HG03457 (cell line): ENCODE measurements around the gene KLHL34.

Experiments used
- ATAC-seq: cut with Tn5 transposase; IDR thresholded peaks from one replicate; pipeline ENCODE4 v1.9.1; 2021; ENCODE audit warnings: moderate number of reproducible peaks; ENCODE audit not compliant: unreplicated experiment

The KLHL34 gene

GRCh38 chrX:21656587-21657317 is 1.4 kb downstream of the KLHL34 start:
- no peak for ATAC-seq

DNA sequence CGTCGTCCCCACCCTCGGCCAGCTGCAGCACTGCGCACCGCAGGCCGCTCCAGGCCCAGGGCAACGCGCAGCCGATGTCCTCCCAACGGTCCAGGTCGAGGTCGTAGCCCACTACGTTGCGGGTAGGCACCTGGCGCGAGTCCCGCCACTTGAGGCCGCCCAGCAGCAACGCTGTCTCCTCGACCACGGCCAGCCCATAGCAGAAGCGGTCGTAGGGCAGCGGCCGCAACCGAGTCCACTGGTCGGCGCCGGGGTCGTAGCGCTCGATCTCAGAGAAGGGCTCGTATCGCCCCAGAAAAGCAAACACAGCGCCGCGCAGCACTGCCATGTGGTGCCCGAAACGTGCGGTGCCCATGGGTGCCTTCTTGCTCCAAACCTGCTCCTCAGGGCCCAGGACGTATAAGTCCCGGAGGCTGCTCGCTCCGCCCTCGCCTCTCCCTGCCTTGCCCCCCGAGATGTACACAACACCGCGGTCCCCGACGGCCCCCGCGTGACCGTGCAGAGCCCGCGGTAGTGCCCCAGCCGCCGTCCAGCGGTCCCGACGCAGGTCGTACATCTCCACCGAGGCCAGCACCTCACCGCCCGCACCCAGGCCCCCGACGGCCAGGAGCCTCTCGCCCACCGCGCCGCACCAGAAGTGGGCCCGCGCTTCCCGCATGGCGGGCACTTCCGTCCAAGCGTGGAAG is 2.1 kb downstream of the KLHL34 start:
- ATAC-seq = no peak

DNA sequence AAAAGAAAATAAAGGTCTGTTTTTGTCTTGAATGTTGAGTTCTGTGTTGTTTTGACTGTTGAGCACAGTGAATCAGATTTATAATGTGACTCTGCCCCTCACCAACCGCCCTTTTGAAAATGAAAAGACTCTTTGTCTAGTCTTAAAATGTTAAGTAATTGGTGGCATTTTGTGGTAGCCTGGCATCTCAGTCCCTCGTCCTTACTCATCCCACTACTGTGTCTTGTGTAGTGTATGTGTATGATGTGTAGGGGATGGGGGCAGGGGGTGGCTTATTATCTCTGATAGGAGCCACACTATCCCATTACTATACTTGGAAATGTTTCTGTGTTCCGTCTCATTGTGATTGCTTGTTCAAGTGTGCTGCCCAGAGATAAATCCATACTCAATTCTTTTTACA is 12.2 kb downstream of the KLHL34 start:
- no peak for ATAC-seq

GRCh38 chrX:21645431-21645830 is 12.7 kb downstream of the KLHL34 start:
- ATAC-seq = no peak

GRCh38 chrX:21639775-21640174 is 18.4 kb downstream of the KLHL34 start:
- no peak for ATAC-seq

DNA sequence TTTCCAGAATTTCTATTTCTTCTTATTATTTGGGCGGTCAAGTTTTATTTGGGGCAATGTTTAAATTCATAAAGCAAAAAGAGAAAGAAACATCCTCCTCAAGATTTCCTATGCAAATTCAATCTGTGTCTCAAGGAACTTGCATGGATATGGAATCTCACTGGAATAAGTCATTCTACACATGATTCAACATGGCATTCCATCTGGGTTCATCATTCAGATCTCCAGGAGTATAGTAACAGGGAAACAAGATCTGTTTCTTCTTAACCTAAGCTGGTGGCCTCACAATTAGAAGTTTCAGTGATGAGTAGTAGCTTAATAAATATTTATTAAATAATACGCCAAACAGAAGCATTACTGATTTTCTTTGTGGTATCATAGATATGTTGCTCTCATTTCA is 19.8 kb downstream of the KLHL34 start:
- ATAC-seq = no peak

DNA sequence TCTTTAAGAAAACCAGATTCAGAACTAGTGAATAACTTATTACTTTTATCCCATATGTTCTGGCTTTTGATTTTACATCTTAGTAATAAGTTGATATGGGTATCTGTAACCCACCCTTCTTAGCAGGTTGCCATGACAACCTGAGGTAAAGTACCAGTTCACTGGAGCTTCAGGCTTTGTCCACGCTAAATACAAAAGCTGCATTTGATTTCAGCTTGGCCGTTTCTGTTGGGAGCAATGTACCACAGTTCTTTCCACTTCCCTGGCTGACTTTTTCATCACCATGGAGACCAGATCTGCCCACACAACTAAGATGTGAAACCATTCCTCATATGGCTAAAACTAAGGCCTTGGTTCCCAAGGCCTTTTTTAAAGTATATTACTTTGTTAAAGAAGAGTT is 26.1 kb downstream of the KLHL34 start:
- no peak for ATAC-seq

GRCh38 chrX:21623778-21624501 is 34.2 kb downstream of the KLHL34 start:
- no peak for ATAC-seq

DNA sequence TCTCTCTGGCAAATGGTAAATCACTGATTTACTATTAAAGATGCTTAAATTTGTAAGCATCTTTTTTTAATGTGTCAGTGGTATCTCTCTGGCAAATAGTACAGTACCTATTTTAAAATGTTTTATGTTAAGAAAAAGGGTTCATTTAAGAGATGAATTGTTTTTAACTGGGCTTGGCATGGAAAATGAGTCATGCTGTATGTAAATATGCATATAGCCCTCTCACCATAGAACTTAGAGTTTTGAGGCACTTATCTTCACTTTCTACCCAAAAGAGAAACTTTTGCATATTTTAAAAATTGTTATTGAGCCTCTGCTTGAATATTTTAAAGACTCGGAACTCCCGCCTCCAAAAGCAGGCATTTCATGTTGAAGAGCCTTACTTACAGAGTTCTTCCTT is 37.9 kb downstream of the KLHL34 start:
- no peak for ATAC-seq

DNA sequence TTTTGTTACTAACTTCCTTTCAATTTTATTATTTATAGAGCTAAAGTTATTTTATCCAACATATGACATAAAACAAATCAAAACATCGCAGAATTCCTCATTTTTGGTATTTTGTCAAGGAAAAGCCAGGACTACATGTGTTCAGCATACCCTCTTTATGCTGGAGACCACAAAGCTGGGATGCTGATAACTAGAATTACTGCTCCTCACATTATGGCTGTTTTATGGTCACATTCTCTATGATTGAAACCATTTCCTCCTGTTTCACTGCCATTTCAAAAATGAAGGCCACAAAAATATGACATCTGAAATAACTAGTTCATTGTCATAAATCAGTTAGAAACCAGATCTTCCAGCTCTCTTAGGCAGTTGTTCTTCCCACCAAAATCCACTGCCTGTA is 41.7 kb downstream of the KLHL34 start:
- ATAC-seq = no peak

DNA sequence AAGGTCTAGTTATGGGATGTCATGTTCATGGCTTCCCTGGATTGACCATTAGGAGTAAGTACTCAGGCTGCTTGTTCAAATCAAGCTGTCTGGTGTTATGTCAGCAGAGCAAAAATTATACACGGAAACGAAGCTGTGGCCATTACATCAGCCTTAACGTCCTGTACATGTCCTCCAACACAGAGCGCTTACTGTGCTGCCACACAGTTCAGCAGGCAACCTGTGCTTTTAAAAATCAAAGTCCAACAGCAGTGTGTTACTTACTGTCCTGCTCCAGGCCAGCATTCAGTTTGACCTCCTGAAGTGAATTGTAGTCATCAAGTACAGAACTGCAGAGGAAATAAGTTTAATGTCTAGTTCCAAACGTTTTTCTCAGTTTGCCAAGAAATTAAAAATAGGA is 46.0 kb downstream of the KLHL34 start:
- ATAC-seq = no peak

DNA sequence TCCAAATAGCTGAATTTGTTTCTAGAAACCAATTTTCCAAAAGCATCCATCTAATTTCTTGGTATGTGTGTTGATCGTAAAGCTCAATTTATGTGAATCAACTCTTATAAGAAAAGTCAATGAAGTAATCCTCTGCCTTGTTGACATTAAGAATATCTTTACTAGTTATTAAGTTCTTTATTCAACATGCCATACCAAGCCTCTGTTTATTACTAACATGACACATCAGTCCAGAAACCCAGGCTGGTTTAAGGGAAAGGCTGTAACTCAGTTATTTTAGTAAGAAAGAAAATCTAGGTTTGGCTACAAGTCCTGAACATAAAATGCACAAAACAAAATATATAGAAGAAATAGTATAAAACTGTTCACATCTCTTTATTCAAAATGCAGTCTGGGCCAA is 48.0 kb downstream of the KLHL34 start:
- no peak for ATAC-seq

GRCh38 chrX:21606002-21606401 is 52.1 kb downstream of the KLHL34 start:
- ATAC-seq = no peak
